HG02610 (cell line): ENCODE results near the gene NAALADL2.
"Not testable (repeated sequence)": the region's sequence is repeated elsewhere in the genome, so short reads cannot be mapped to it uniquely, and the experiment has no call there.

ENCODE experiments used
- ATAC-seq: cut with Tn5 transposase; IDR thresholded peaks from one replicate; pipeline ENCODE4 v1.9.1; 2021; ENCODE audit warnings: mild to moderate bottlenecking, moderate library complexity; ENCODE audit not compliant: unreplicated experiment

NAALADL2 gene

GRCh38 chr3:175528693-175529092 is 669.6 kb downstream of the NAALADL2 start:
- not testable (repeated sequence) for ATAC-seq

DNA sequence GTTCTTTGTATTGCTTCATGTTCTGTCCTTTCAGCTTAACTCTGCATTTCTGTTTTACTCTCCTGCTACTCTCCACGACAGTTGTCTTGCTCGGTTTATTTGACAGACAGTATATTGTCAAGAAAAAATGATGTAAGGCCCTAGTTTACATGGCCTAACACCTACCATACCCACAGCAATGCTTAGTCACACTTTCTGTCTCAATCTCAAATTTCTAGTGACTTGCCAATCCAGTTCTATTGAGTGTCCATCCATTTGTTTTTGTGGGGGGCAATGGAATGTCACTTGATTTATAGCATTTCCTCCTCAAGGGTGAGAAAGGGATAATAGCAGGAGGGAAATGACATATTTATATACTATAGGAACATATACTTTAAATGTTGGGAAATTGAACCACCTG is 676.2 kb downstream of the NAALADL2 start:
- ATAC-seq, result no peak

DNA sequence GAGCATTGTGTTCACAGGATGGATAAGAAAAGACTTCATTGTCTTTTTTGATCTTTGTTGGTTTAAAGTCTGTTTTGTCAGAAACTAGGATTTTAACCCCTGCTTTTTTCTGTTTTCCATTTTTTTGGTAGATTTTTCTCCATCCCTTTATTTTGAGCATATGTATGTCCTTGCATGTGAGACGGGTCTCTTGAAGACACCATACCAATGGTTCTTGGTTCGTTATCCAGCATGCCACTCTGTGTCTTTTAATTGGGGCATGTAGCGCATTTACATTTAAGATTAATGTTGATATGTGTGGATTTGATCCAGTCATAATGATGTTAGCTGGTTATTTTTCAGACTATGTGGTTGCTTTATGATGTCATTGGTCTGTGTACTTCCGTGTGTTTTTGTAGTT is 687.0 kb downstream of the NAALADL2 start:
- no peak for ATAC-seq

GRCh38 chr3:175552929-175553328 is 693.8 kb downstream of the NAALADL2 start:
- ATAC-seq, result no peak

GRCh38 chr3:175554801-175555200 is 695.7 kb downstream of the NAALADL2 start:
- ATAC-seq, result no peak

DNA sequence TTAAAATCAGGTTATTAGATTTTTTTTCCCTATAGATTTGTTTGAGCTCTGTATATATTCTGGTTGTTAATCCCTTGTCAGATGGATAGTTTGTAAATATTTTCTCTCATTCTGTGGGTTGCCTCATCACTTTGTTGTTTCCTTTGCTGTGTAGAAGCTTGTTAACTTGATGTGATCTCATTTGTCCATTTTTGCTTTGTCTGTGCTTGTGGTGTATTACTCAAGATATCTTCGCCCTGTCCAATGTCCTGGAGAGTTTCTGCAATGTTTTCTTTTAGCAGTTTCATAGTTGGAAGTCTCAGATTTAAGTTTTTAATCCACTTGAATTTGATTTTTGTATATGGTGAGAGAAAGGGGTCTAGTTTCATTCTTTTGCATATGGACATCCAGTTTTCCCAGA is 699.1 kb downstream of the NAALADL2 start:
- no peak for ATAC-seq

- no peak for ATAC-seq
These were observed 705.2 kb downstream of the NAALADL2 start for GRCh38 chr3:175564363-175564762.

DNA sequence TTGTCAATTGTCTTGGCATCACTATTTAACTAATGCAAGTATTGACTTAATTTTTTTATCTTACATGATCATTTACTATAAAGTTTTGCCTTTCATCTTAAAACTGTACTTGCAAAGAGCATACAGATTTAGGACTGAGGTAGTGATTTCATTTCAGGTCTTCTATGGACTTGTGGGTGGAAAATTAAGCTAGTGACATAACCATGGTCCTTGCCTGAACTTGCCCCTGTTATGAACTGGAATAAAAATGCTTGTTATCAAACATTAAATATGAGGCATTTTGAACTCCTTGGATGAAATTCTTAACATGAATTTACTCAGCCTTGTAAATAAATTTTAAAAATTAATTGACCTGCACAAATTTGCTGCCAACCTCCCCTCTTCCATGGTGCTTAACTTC is 712.0 kb downstream of the NAALADL2 start:
- no peak for ATAC-seq

DNA sequence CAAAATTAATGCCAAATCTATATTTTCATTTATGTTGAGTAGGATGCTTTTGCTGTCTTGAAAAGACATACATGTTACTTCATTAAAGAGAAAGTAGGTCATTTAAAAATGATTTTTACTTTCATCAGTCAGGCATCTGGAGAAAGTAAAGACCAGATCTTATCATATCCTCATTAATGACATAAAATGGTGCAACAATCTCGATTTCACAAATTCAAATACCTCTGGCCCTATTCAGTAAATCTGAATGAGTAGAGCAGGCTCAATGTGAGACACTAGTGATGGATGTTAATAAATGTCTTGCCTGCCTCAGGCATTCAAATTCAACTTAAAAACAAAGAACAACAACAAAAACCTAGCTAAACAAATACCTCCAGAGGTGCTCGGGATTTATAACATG is 714.1 kb downstream of the NAALADL2 start:
- ATAC-seq, result no peak

GRCh38 chr3:175580318-175580717 is 721.2 kb downstream of the NAALADL2 start:
- no peak for ATAC-seq

- ATAC-seq, result no peak
These were observed 726.8 kb downstream of the NAALADL2 start for GRCh38 chr3:175585898-175586297.

DNA sequence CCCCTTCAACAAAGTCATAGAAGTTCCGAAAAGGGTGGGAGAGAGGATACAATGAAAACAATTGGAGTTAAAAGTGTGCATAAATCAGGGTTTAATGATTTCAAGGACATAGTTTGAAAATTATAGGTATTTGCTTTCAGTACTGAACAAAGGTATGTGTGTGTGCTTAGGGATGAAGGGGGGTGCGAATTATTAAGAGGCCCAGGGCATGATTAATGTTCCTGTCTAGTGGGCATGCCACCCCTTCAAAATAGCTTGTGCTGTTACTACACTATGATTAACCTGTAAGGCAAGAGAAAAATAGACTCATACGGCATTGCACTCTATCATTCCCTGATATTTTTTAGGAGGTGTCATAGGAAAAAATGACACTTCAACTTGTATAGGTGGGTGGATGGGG is 731.6 kb downstream of the NAALADL2 start:
- no peak for ATAC-seq

- no peak for ATAC-seq
These were observed 732.2 kb downstream of the NAALADL2 start for GRCh38 chr3:175591375-175591774.

GRCh38 chr3:175593331-175593730 is 734.2 kb downstream of the NAALADL2 start:
- no peak for ATAC-seq

DNA sequence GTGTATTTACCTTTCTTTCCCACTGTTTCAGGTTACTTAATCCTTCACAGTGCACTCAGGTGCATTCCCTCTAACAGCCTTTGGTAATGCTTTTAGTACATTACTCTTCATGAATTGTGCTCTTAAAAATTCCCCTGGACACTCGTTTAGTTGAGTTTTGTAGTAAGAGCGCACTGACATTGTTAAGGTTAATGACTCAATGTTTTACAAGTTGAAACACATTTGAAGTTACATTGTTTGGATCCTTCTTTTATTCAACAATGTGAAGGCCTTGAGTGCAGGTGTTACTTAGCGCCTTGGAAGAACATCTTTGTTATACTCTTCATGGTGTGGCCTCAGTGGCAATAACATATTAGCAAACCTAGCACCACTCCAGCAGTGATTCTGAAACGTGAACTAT is 739.6 kb downstream of the NAALADL2 start:
- ATAC-seq, result no peak

- no peak for ATAC-seq
These were observed 742.4 kb downstream of the NAALADL2 start for GRCh38 chr3:175601521-175601920.

- no peak for ATAC-seq
These were observed 746.7 kb downstream of the NAALADL2 start for GRCh38 chr3:175605851-175606250.

DNA sequence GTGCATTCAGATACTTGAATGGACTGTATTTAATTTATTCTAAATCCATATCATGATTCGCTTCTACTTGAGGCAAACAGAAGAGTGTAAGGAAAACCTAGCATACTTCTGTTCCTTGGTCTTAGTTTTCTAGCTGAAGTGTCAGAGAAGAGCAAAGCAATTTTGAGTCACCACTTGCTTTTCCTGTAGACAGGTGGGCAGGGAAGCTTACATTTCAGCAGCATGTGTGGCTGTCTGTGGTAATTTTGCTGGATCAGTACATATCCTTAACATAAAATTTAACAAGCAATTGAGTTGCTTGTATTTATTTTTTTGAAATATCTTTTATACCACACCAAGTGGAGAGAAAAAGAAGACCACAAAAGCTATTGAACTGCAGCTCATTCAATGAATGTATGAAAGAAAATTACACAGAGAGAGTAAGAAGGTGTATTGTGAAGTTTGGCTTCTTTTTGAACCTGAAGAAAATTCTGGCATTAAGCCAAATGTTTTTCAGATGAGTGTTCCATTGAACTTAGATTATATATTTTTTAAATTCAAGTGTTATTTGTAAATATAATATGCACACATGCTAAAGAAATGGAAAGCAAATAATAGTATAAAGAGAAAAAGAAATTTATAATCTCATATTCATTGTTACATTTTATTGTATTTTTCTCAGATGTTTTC is 747.6 kb downstream of the NAALADL2 start:
- no peak for ATAC-seq

DNA sequence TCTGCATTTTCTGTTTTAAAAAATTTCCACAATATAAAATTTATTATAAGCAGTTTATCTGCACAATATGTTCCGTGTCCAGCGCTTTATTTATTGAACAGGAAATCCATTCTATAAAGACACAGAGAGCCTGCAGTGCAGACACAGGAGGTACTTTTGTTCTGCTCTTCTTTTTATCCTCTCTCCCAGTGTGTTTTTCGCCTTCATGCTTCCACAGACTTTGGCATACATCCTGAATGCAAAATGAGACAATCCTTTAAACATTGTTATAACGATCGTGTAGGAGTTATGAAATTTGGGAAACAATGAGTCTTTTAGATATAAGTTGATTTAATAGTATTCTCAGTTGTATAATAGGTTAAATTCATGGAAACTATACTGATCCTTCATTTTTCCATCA is 749.2 kb downstream of the NAALADL2 start:
- ATAC-seq, result no peak

GRCh38 chr3:175608911-175609310 is 749.8 kb downstream of the NAALADL2 start:
- ATAC-seq, result no peak

DNA sequence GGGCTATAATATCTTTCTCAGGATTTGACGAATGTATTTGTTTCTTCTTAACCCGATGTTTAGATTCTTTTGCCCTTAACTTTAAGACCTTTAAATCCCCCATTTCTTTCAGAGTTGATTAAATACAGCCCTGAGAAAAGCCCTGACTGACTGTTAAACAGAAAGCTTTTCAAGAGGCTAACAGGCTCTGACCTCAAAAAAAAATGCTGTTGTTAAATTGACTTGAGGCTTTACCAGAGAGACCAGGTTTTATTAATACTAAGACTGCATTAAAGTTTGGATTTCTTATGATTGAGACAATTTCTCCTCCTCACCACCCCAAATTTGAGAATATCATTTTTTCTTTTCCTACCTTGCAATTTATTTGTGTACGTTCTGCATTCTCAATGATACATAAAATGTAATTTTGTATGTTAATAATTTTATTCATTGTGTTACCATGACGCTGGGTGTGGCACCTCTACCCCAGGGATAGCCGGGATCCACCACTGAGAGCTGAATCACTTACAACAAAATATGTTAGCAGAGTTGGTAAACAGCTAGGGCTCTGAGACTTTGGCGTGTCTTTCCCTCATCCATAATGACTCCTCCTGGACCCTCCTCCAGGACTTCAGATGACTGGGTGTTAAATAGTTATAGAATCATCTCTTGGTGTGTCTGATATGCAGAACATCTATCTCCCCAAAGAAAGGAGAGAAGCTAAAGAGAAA is 753.5 kb downstream of the NAALADL2 start:
- no peak for ATAC-seq

GRCh38 chr3:175614107-175614506 is 755.0 kb downstream of the NAALADL2 start:
- ATAC-seq, result not testable (repeated sequence)

GRCh38 chr3:175617247-175617646 is 758.1 kb downstream of the NAALADL2 start:
- ATAC-seq, result no peak
